Measurements from ENCODE around the gene GOLGA6D. TPM values are rescaled to one million over a fixed set of nuclear protein-coding genes. Genes with fewer than 3 reads are reported as not detected.
"Not testable (repeated sequence)": the region's sequence is repeated elsewhere in the genome, so short reads cannot be mapped to it uniquely, and the experiment has no call there.

The GOLGA6D gene
- total RNA-seq, 1 donor from 2014 or later: 0.12 TPM

GRCh38 chr15:75332093-75332492, 49.5 kb downstream of the GOLGA6D start:
- DNase-seq (ENCODE audit: low spot score): not testable (repeated sequence)

GRCh38 chr15:75333654-75334419, 51.2 kb downstream of the GOLGA6D start:
- not testable (repeated sequence) for DNase-seq (ENCODE audit: low spot score)

- no peak for DNase-seq (ENCODE audit: low spot score)
Observed at GRCh38 chr15:75335313-75335704, 52.7 kb downstream of the GOLGA6D start.

- peak; percentile 95 for DNase-seq (ENCODE audit: low spot score)
Observed at GRCh38 chr15:75335705-75336355, 53.2 kb downstream of the GOLGA6D start, which contains the start of gene COMMD4. COMMD4 (plus strand) TSS chr15:75336063; CDS start chr15:75336090, 27 bp downstream.

GRCh38 chr15:75338661-75339240, 56.1 kb downstream of the GOLGA6D start:
- DNase-seq (ENCODE audit: low spot score): no peak

- no peak for DNase-seq (ENCODE audit: low spot score)
Observed at GRCh38 chr15:75339531-75340240, 57.1 kb downstream of the GOLGA6D start.

- DNase-seq (ENCODE audit: low spot score): no peak
Observed at GRCh38 chr15:75342221-75342620, 59.6 kb downstream of the GOLGA6D start.

- DNase-seq (ENCODE audit: low spot score): not testable (repeated sequence)
Observed at GRCh38 chr15:75343953-75344352, 61.3 kb downstream of the GOLGA6D start.

Other genes with a start within 250 kb of the GOLGA6D start
- gene C15orf39, start 81.0 kb upstream of the GOLGA6D start, total RNA-seq: 27.0 TPM
- not detected for gene GOLGA6C, start 24.5 kb upstream of the GOLGA6D start, total RNA-seq
- 57.6 TPM for gene COMMD4, start 53.2 kb downstream of the GOLGA6D start, total RNA-seq
- gene NEIL1, start 64.2 kb downstream of the GOLGA6D start, total RNA-seq: 67.7 TPM
- 229 TPM for gene MAN2C1, start 85.8 kb downstream of the GOLGA6D start, total RNA-seq
- gene SIN3A, start 168.9 kb downstream of the GOLGA6D start, total RNA-seq: 65.5 TPM